Gastroesophageal sphincter (tissue), 4 donors: ENCODE results near the gene ZNF37A. TPM values are rescaled to one million over a fixed set of nuclear protein-coding genes. Genes with fewer than 3 reads are reported as not detected.
"Not testable (repeated sequence)": the region's sequence is repeated elsewhere in the genome, so short reads cannot be mapped to it uniquely, and the experiment has no call there.

Experiments
- ATAC-seq: fragments of 150-250 bp; one replicate; pipeline ENCODE4 v1.9.1; 2016; ENCODE audit warnings: mild to moderate bottlenecking, moderate library complexity
- H3K27ac ChIP-seq, 4 donors: fragments of 200-600 bp; sonication (generic) in 3 of 4; 1 replicate in 3 of 4; 2 replicates in 1 of 4; pipeline ENCODE4 v1.5.1; 2016 to 2019
- H3K27me3 ChIP-seq: fragments of 200-600 bp; sonication (generic); one replicate; pipeline ENCODE4 v1.5.1; 2019
- H3K36me3 ChIP-seq, 2 donors: fragments of 200-600 bp; sonication (generic); one replicate each; pipeline ENCODE4 v1.5.1; 2019; ENCODE audit warnings: control low read depth in 1 of 2
- H3K4me1 ChIP-seq, 3 donors: fragments of 200-600 bp; sonication (generic); 1 replicate in 2 of 3; 2 replicates in 1 of 3; pipeline ENCODE4 v1.5.1; 2016 to 2019; ENCODE audit warnings: control low read depth in 2 of 3
- H3K4me3 ChIP-seq, 2 donors: fragments of 200-600 bp; sonication (generic); one replicate each; pipeline ENCODE4 v1.5.1; 2019; ENCODE audit warnings: mild to moderate bottlenecking in 1 of 2, moderate library complexity in 1 of 2
- H3K9me3 ChIP-seq, 3 donors: fragments of 200-600 bp; sonication (generic); one replicate each; pipeline ENCODE4 v1.5.1; 2017 to 2019; ENCODE audit warnings: control low read depth in 2 of 3
- CTCF ChIP-seq, 4 experiments: fragments of 200-600 bp in 2 of 4; fragments of 450-650 bp in 2 of 4; sonication (generic) in 1 of 4; IDR thresholded peaks; one replicate each; pipeline ENCODE4 v1.5.1; 2017 to 2019; ENCODE audit warnings: antibody characterized with exemption in 4 of 4, mild to moderate bottlenecking in 2 of 4, moderate library complexity in 2 of 4
- EP300 ChIP-seq: sonication (generic); formaldehyde crosslinking; IDR thresholded peaks from one replicate; pipeline ENCODE4 v1.6.1; 2017; ENCODE audit warnings: antibody characterized with exemption, mild to moderate bottlenecking
- POLR2A ChIP-seq, 2 donors: fragments of 450-650 bp; IDR thresholded peaks; one replicate each; pipeline ENCODE4 v1.6.1; 2017; ENCODE audit warnings: antibody characterized with exemption in 2 of 2, mild to moderate bottlenecking in 2 of 2, moderate library complexity in 1 of 2
- POLR2AphosphoS5 ChIP-seq: sonication (generic); formaldehyde crosslinking; IDR thresholded peaks from one replicate; pipeline ENCODE4 v1.6.1; 2017; ENCODE audit warnings: antibody characterized with exemption
- WGBS, 2 donors: methylation state at CpG; one replicate each; pipeline ENCODE4 v1.1.5; 2018; ENCODE audit warnings: low coverage in 1 of 2; 5-methylcytosine and 5-hydroxymethylcytosine counted together
- total RNA-seq, 4 donors: library from RNA; depleted of rRNA; stranded (reverse); fragments of >200 nt; gene quantifications; one replicate each; pipeline ENCODE4 v1.1.0, GENCODE V29; 2016

Gene ZNF37A
- total RNA-seq, result 10 to 100 TPM; 15.3 to 30.6 (median 22.5) TPM

GRCh38 chr10:38094158-38094926 is at the start of gene ZNF37A:
Gene ZNF37A (plus strand): TSS chr10:38094337. CDS start chr10:38096618, 2,281 bp downstream.
- ATAC-seq, result peak; percentile 97
- Histone ChIP-seq H3K27me3 (no peaks in the 10 kb centered on the region), H3K36me3 (peaks cover under 1 to 38% of the 10 kb centered on the region in 2 donors), H3K4me3 (peak within 1 kb of the TSS; percentile 79 to 91), H3K27ac (peak within 1 kb of the TSS; percentile 81 to 93 (median 91)), H3K4me1 (peaks cover 0 to 20% (median 4%) of the 10 kb centered on the region in 3 donors), H3K9me3 (peaks cover 0 to 5% (median 0%) of the 10 kb centered on the region in 3 donors)
- WGBS, 2 donors, result 0% methylated on average over 5 of the region's 59 CpGs; no CpG with 5 or more reads in 1 of the 2 donors
- TF ChIP-seq POLR2AphosphoS5 (peak; percentile 54), CTCF (IDR thresholded peaks at IDR 0.05) (peak in 2 of 4 experiments; percentile 14 to 17), POLR2A (IDR thresholded peaks at IDR 0.05) (peak in 1 of 2 donors; percentile 39), EP300 (no peak)

- H3K9me3 ChIP-seq, result no peaks in the 10 kb centered on the region
- peaks cover 0 to 72% of the 10 kb centered on the region in 2 donors for H3K36me3 ChIP-seq
- WGBS, 2 donors, result 60 to 100% methylated on average over 2 of the region's 2 CpGs
- TF ChIP-seq CTCF (IDR thresholded peaks at IDR 0.05) (no peak), EP300 (no peak), POLR2A (IDR thresholded peaks at IDR 0.05) (no peak), POLR2AphosphoS5 (no peak)
- no peak for ATAC-seq
- H3K27ac ChIP-seq, result no peak overlapping the region
- no peaks in the 10 kb centered on the region for H3K4me1 ChIP-seq
- H3K27me3 ChIP-seq, result no peaks in the 10 kb centered on the region
- H3K4me3 ChIP-seq, result no peak overlapping the region
Measured at GRCh38 chr10:38045129-38045528, 49.0 kb upstream of the ZNF37A start.

GRCh38 chr10:38047666-38048065 is 46.5 kb upstream of the ZNF37A start:
- H3K36me3 ChIP-seq, result peaks cover 0 to 66% of the 10 kb centered on the region in 2 donors
- 78 to 100% methylated on average over 1 of the region's 1 CpG for WGBS, 2 donors
- H3K4me1 ChIP-seq, result no peaks in the 10 kb centered on the region
- TF ChIP-seq EP300 (no peak), CTCF (IDR thresholded peaks at IDR 0.05) (no peak), POLR2A (IDR thresholded peaks at IDR 0.05) (no peak), POLR2AphosphoS5 (no peak)
- no peak overlapping the region for H3K27ac ChIP-seq
- no peak for ATAC-seq
- no peaks in the 10 kb centered on the region for H3K27me3 ChIP-seq
- no peak overlapping the region for H3K4me3 ChIP-seq
- no peaks in the 10 kb centered on the region for H3K9me3 ChIP-seq

- Histone ChIP-seq H3K27me3 (no peaks in the 10 kb centered on the region), H3K36me3 (peaks cover 0 to 64% of the 10 kb centered on the region in 2 donors), H3K4me1 (no peaks in the 10 kb centered on the region), H3K9me3 (peaks cover 0 to 24% (median 0%) of the 10 kb centered on the region in 3 donors), H3K4me3 (no peak overlapping the region), H3K27ac (no peak overlapping the region)
- ATAC-seq, result no peak
- WGBS, 2 donors, result 88% methylated on average over 1 of the region's 1 CpG; no CpG with 5 or more reads in 1 of the 2 donors
- TF ChIP-seq EP300 (no peak), POLR2AphosphoS5 (no peak), CTCF (IDR thresholded peaks at IDR 0.05) (no peak), POLR2A (IDR thresholded peaks at IDR 0.05) (no peak)
Measured at GRCh38 chr10:38050212-38050611, 43.9 kb upstream of the ZNF37A start.

GRCh38 chr10:38054361-38054797 is 39.8 kb upstream of the ZNF37A start:
- Histone ChIP-seq H3K4me1 (no peaks in the 10 kb centered on the region), H3K36me3 (peaks cover 8 to 83% of the 10 kb centered on the region in 2 donors), H3K27ac (no peak overlapping the region), H3K4me3 (no peak overlapping the region), H3K9me3 (peaks cover 0 to 42% (median 0%) of the 10 kb centered on the region in 3 donors), H3K27me3 (no peaks in the 10 kb centered on the region)
- ATAC-seq, result no peak
- TF ChIP-seq CTCF (IDR thresholded peaks at IDR 0.05), result no peak
- no peak for TF ChIP-seq POLR2A (IDR thresholded peaks at IDR 0.05)
- TF ChIP-seq EP300, result no peak
- no peak for TF ChIP-seq POLR2AphosphoS5

- not testable (repeated sequence) for H3K27ac ChIP-seq, H3K27me3 ChIP-seq, H3K4me3 ChIP-seq, H3K4me1 ChIP-seq, ATAC-seq
- 93 to 94% methylated on average over 4 of the region's 5 CpGs for WGBS, 2 donors
- peaks cover 0 to 42% (median 0%) of the 10 kb centered on the region in 3 donors for H3K9me3 ChIP-seq
- peaks cover 8 to 86% of the 10 kb centered on the region in 2 donors for H3K36me3 ChIP-seq
Measured at GRCh38 chr10:38055274-38055894, 38.8 kb upstream of the ZNF37A start.

- not testable (repeated sequence) for H3K27ac ChIP-seq, H3K36me3 ChIP-seq, H3K4me1 ChIP-seq, ATAC-seq, H3K4me3 ChIP-seq, H3K27me3 ChIP-seq
- peaks cover 0 to 19% (median 0%) of the 10 kb centered on the region in 3 donors for H3K9me3 ChIP-seq
- WGBS, 2 donors, result 81% methylated on average over 1 of the region's 1 CpG; no CpG with 5 or more reads in 1 of the 2 donors
Measured at GRCh38 chr10:38069663-38070062, 24.5 kb upstream of the ZNF37A start.
